ENCODE measurements around the gene GUCY2F.

Gene GUCY2F

DNA sequence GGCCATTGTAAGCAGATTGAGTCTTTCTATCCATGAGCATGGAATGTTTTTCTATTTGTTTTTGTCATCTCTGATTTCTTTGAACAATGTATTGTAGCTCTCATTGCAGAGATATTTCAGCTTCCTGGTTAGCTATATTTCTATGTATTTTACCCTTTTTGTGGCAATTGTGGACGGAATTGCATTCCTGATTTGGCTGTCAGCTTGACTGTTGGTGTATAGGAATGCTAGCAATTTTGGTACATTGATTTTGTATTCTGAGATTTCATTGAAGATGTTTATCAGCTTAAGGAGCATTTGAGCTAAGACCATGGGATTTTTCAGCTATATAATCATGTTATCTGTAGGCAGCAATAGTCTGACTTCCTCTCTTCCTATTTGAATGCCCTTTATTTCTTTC is 154.6 kb downstream of the GUCY2F start:
- DNase-seq, result no peak

All from central memory CD4-positive, alpha-beta T cell (primary cell).